ENCODE results near the gene ARID2. TPM values are rescaled to one million over a fixed set of nuclear protein-coding genes. Genes with fewer than 3 reads are reported as not detected.
A peak's percentile ranks its signal among the peaks of the same experiment; 100 is the strongest.

The ARID2 gene
- total and polyA plus RNA-seq, 2 experiments from 2014 or later, result 26.5 to 54.9 TPM

DNA sequence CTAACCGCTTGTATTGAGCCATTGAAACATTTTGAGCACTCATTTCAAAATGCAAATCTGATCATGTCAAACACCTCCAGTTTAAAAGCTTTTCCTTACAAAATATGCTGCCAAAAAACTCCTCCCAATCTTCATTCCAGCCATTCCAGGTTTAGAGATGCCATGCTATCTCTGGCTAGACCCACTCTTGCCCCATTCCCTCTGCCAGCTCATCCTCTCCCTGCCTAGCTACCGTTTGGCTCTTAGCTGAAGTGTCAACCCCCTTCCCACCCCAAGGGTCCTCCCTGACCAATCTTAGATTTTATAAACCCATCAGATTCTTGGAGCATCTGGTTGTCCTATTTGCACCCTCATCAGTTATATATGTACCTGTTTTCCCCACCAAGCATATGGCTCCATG is 185.9 kb downstream of the ARID2 start:
- Mint-ChIP-seq H3K27me3 (ENCODE audit: insufficient read depth, low read depth, poor library complexity) (peaks cover 6% of the 10 kb centered on the region), H3K9me3 (no peaks in the 10 kb centered on the region), H3K36me3 (ENCODE audit: low read depth) (peaks cover 10% of the 10 kb centered on the region; the same call in 2 of the 3 replicates), H3K27ac (peak overlapping the region; percentile 2; the same call in 1 of the 2 replicates), H3K4me3 (no peak overlapping the region), H3K4me1 (no peaks in the 10 kb centered on the region)
- Histone ChIP-seq H4K20me1 (replicated peaks; ENCODE audit: insufficient read depth) (no peaks in the 10 kb centered on the region), H3K9me2 (ENCODE audit: insufficient read depth) (no peaks in the 10 kb centered on the region), H3K27ac (ENCODE audit: low read depth) (no peak overlapping the region), H2AFZ (no peak overlapping the region), H3F3A (replicated peaks; ENCODE audit: low read depth) (no peaks in the 10 kb centered on the region), H3K27me3 (ENCODE audit: insufficient read depth) (no peaks in the 10 kb centered on the region), H3K4me1 (ENCODE audit: insufficient read depth) (no peaks in the 10 kb centered on the region), H3K4me2 (no peak overlapping the region), H3K36me3 (ENCODE audit: insufficient read depth) (0 out of 2 replicates have a peak, but pooled peaks cover 3% of the 10 kb centered on the region), H3K79me2 (replicated peaks; ENCODE audit: insufficient read depth) (no peaks in the 10 kb centered on the region), H3K4me3 (no peak overlapping the region)
- ATAC-seq, result no peak; the same call in 2 of the 3 replicates
- no peak for TF ChIP-seq JUNB (IDR thresholded peaks at IDR 0.05; ENCODE audit: unreplicated experiment)
- TF ChIP-seq, protein P1, sequence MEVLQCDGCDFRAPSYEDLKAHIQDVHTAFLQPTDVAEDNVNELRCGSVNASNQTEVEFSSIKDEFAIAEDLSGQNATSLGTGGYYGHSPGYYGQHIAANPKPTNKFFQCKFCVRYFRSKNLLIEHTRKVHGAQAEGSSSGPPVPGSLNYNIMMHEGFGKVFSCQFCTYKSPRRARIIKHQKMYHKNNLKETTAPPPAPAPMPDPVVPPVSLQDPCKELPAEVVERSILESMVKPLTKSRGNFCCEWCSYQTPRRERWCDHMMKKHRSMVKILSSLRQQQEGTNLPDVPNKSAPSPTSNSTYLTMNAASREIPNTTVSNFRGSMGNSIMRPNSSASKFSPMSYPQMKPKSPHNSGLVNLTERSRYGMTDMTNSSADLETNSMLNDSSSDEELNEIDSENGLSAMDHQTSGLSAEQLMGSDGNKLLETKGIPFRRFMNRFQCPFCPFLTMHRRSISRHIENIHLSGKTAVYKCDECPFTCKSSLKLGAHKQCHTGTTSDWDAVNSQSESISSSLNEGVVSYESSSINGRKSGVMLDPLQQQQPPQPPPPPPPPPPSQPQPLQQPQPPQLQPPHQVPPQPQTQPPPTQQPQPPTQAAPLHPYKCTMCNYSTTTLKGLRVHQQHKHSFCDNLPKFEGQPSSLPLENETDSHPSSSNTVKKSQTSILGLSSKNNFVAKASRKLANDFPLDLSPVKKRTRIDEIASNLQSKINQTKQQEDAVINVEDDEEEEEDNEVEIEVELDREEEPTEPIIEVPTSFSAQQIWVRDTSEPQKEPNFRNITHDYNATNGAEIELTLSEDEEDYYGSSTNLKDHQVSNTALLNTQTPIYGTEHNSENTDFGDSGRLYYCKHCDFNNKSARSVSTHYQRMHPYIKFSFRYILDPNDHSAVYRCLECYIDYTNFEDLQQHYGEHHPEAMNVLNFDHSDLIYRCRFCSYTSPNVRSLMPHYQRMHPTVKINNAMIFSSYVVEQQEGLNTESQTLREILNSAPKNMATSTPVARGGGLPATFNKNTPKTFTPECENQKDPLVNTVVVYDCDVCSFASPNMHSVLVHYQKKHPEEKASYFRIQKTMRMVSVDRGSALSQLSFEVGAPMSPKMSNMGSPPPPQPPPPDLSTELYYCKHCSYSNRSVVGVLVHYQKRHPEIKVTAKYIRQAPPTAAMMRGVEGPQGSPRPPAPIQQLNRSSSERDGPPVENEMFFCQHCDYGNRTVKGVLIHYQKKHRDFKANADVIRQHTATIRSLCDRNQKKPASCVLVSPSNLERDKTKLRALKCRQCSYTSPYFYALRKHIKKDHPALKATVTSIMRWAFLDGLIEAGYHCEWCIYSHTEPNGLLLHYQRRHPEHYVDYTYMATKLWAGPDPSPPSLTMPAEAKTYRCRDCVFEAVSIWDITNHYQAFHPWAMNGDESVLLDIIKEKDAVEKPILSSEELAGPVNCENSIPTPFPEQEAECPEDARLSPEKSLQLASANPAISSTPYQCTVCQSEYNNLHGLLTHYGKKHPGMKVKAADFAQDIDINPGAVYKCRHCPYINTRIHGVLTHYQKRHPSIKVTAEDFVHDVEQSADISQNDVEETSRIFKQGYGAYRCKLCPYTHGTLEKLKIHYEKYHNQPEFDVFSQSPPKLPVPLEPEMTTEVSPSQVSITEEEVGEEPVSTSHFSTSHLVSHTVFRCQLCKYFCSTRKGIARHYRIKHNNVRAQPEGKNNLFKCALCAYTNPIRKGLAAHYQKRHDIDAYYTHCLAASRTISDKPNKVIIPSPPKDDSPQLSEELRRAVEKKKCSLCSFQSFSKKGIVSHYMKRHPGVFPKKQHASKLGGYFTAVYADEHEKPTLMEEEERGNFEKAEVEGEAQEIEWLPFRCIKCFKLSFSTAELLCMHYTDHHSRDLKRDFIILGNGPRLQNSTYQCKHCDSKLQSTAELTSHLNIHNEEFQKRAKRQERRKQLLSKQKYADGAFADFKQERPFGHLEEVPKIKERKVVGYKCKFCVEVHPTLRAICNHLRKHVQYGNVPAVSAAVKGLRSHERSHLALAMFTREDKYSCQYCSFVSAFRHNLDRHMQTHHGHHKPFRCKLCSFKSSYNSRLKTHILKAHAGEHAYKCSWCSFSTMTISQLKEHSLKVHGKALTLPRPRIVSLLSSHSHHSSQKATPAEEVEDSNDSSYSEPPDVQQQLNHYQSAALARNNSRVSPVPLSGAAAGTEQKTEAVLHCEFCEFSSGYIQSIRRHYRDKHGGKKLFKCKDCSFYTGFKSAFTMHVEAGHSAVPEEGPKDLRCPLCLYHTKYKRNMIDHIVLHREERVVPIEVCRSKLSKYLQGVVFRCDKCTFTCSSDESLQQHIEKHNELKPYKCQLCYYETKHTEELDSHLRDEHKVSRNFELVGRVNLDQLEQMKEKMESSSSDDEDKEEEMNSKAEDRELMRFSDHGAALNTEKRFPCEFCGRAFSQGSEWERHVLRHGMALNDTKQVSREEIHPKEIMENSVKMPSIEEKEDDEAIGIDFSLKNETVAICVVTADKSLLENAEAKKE (CRISPR knock-in tag; IDR thresholded peaks at IDR 0.05), result no peak
- no peak for TF ChIP-seq ZNF114 (CRISPR knock-in tag; IDR thresholded peaks at IDR 0.05)
- TF ChIP-seq STAT1 (IDR thresholded peaks at IDR 0.05; ENCODE audit: unreplicated experiment), result no peak
- no peak for TF ChIP-seq EZH2 (IDR thresholded peaks at IDR 0.05; ENCODE audit: low read depth, unreplicated experiment)
- TF ChIP-seq POLR2AphosphoS5 (IDR thresholded peaks at IDR 0.05; ENCODE audit: low read depth), result no peak
- TF ChIP-seq NANOG (IDR thresholded peaks at IDR 0.05; ENCODE audit: borderline replicate concordance), result no peak
- DNase-seq (ENCODE audit: low spot score), result no peak

DNA sequence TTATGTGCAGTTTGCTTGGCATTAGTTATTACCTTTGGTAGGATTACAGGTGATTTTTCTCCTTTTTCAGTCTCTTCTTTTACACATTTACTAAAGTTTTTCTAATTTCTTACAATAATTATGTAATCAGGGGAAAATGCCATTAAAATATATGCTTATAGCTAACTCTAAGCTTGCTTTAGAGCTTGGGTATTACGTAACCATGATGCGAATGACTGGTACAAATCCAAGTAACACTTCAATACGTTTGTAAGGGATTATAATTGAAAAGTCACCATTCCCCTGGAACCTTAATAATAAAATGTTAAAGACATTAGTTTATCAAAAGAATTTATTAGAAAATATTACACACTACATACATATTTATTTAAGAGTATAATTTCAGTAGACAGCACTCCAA is 189.3 kb downstream of the ARID2 start:
- no peak overlapping the region for H3K4me2 ChIP-seq
- no peak overlapping the region for H3K27ac ChIP-seq (ENCODE audit: low read depth)
- no peaks in the 10 kb centered on the region for H3F3A ChIP-seq (replicated peaks; ENCODE audit: low read depth)
- H3K79me2 ChIP-seq (replicated peaks; ENCODE audit: insufficient read depth), result no peaks in the 10 kb centered on the region
- Mint-ChIP-seq H3K27ac (no peak overlapping the region), H3K9me3 (no peaks in the 10 kb centered on the region), H3K4me1 (no peaks in the 10 kb centered on the region), H3K4me3 (no peak overlapping the region), H3K27me3 (ENCODE audit: insufficient read depth, low read depth, poor library complexity) (peaks cover 6% of the 10 kb centered on the region), H3K36me3 (ENCODE audit: low read depth) (peaks cover 22% of the 10 kb centered on the region; the same call in 2 of the 3 replicates)
- no peaks in the 10 kb centered on the region for H3K9me2 ChIP-seq (ENCODE audit: insufficient read depth)
- H2AFZ ChIP-seq, result no peak overlapping the region
- 0 out of 2 replicates have a peak, but pooled peaks cover 13% of the 10 kb centered on the region for H3K36me3 ChIP-seq (ENCODE audit: insufficient read depth)
- no peaks in the 10 kb centered on the region for H3K4me1 ChIP-seq (ENCODE audit: insufficient read depth)
- DNase-seq (ENCODE audit: low spot score), result no peak
- H3K27me3 ChIP-seq (ENCODE audit: insufficient read depth), result no peaks in the 10 kb centered on the region
- no peak for ATAC-seq
- H4K20me1 ChIP-seq (replicated peaks; ENCODE audit: insufficient read depth), result no peaks in the 10 kb centered on the region
- H3K4me3 ChIP-seq, result no peak overlapping the region
- TF ChIP-seq EZH2phosphoT487 (IDR thresholded peaks at IDR 0.05; ENCODE audit: unreplicated experiment), result no peak
- TF ChIP-seq ZNF114 (CRISPR knock-in tag; IDR thresholded peaks at IDR 0.05), result no peak
- no peak for TF ChIP-seq POLR2AphosphoS5 (IDR thresholded peaks at IDR 0.05; ENCODE audit: low read depth)
- no peak for TF ChIP-seq STAT1 (IDR thresholded peaks at IDR 0.05; ENCODE audit: unreplicated experiment)
